K562 (cell line): Measurements from ENCODE around the gene PAXIP1. TPM values are rescaled to one million over a fixed set of nuclear protein-coding genes. Genes with fewer than 3 reads are reported as not detected.
A peak's percentile ranks its signal among the peaks of the same experiment; 100 is the strongest.

Source experiments
- ATAC-seq: fragments of 200-7000 bp; cut with Tn5 transposase; 3 replicates; pipeline ENCODE4 v1.9.1; 2020; ENCODE audit warnings: moderate library complexity
- BruUV-seq: library from RNA; stranded (reverse); fragments of 400-500 nt; replicated peaks from 2 replicates; lab custom pipeline; 2021; lab: Mats Ljungman, UMichigan
- CTCF ChIA-PET: fragments of 300-600 bp; formaldehyde crosslinking; extraction: SDS; loops from one replicate; lab custom pipeline; 2021; ENCODE audit warnings: low intra/inter-chr PET ratio; lab: Yijun Ruan, JAX
- POLR2A ChIA-PET: fragments of 300-600, 350-650 bp; sonication (Branson Sonifier 250); formaldehyde crosslinking; extraction: SDS; loops from one replicate; lab custom pipeline; 2021; ENCODE audit warnings: antibody characterized with exemption, inconsistent platforms; lab: Yijun Ruan, JAX
- DNase-seq, 4 experiments: peaks; one replicate each; pipeline versions ENCODE4 v3.0.0 to v3.0.0-alpha.2; 2011 to 2018; ENCODE audit warnings: low spot score in 3 of 4, mixed read lengths in 3 of 4; ENCODE audit errors: extremely low read depth in 1 of 4
- FAIRE-seq: peaks from 2 replicates; lab custom pipeline; 2011; peaks lifted over from hg19 to GRCh38; lab: Jason Lieb, UNC
- H2AFZ ChIP-seq: 2 replicates; pipeline ENCODE4 v1.6.0; 2011; ENCODE audit warnings: low read depth, low read length, control low read depth, inconsistent platforms
- H3K27ac ChIP-seq: fragments of 200-600 bp; 3 replicates; pipeline ENCODE4 v1.8.0; 2011; ENCODE audit warnings: low read depth, mild to moderate bottlenecking, control low read depth, inconsistent platforms, low read length, moderate library complexity, mixed read lengths; ENCODE audit errors: extremely low read depth
- H3K27me3 ChIP-seq, 2 experiments: fragments of 300-600 bp in 1 of 2; 2 replicates in 1 of 2; 3 replicates in 1 of 2; pipeline versions ENCODE4 v1.6.0 to v1.8.0; 2011; ENCODE audit warnings: inconsistent platforms in 2 of 2, low read length in 2 of 2, mild to moderate bottlenecking in 1 of 2, mixed read lengths in 1 of 2, moderate library complexity in 1 of 2; ENCODE audit not compliant: control insufficient read depth in 2 of 2, insufficient read depth in 2 of 2
- H3K36me3 ChIP-seq: fragments of 300-600 bp; 3 replicates; pipeline ENCODE4 v1.8.0; 2011; ENCODE audit warnings: mild to moderate bottlenecking, low read length, inconsistent platforms; ENCODE audit not compliant: control insufficient read depth, insufficient read depth
- H3K4me1 ChIP-seq, 2 experiments: fragments of 200-600 bp in 1 of 2; replicated peaks in 1 of 2; 2 replicates in 1 of 2; 3 replicates in 1 of 2; pipeline versions ENCODE4 v1.5.1 to v1.8.0; 2011; ENCODE audit warnings: inconsistent platforms in 2 of 2, low read length in 2 of 2, mild to moderate bottlenecking in 1 of 2, mixed read lengths in 1 of 2, moderate library complexity in 1 of 2; ENCODE audit not compliant: control insufficient read depth in 2 of 2, insufficient read depth in 2 of 2
- H3K4me2 ChIP-seq: 2 replicates; pipeline ENCODE4 v1.6.1; 2011; ENCODE audit warnings: low read length, control low read depth, inconsistent platforms, mixed read lengths; ENCODE audit not compliant: insufficient read depth
- H3K4me3 ChIP-seq: fragments of 200-600 bp; sonication (generic), shearing (Covaris generic); 2 replicates; pipeline ENCODE4 v1.5.1; 2016; ENCODE audit warnings: control low read depth, inconsistent platforms
- H3K79me2 ChIP-seq: fragments of 200-600 bp; 3 replicates; pipeline ENCODE4 v1.8.0; 2011; ENCODE audit warnings: low read length, inconsistent platforms; ENCODE audit not compliant: control insufficient read depth, insufficient read depth
- H3K9ac ChIP-seq, 2 experiments: 2 replicates each; pipeline versions ENCODE4 v1.6.0 to v1.6.1; 2011; ENCODE audit warnings: low read depth in 2 of 2, low read length in 2 of 2, control low read depth in 1 of 2, inconsistent platforms in 1 of 2, mild to moderate bottlenecking in 1 of 2, mixed read lengths in 1 of 2; ENCODE audit not compliant: insufficient read depth in 1 of 2
- H3K9me1 ChIP-seq: one replicate; pipeline ENCODE4 v1.6.0; 2011; ENCODE audit warnings: inconsistent platforms, mild to moderate bottlenecking, low read length, moderate library complexity; ENCODE audit not compliant: control insufficient read depth, insufficient read depth
- H3K9me3 ChIP-seq: replicated peaks from 2 replicates; pipeline ENCODE4 v1.5.1; 2011; ENCODE audit warnings: low read depth, low read length, inconsistent platforms; ENCODE audit not compliant: control insufficient read depth, insufficient read depth
- H4K20me1 ChIP-seq: replicated peaks from 2 replicates; pipeline ENCODE4 v1.6.1; 2011; ENCODE audit warnings: low read length, inconsistent platforms, mixed read lengths; ENCODE audit not compliant: control insufficient read depth, insufficient read depth
- ARID3B ChIP-seq: fragments of 250-450 bp; sonication (Bioruptor Pico); IDR thresholded peaks from 2 replicates; pipeline ENCODE4 v1.4.0; 2020; ENCODE audit warnings: borderline replicate concordance
- CBX2 ChIP-seq: fragments of 200-600 bp; sonication (generic); IDR thresholded peaks from one replicate; pipeline ENCODE4 v1.6.1; 2012; ENCODE audit warnings: mild to moderate bottlenecking, low read length, inconsistent platforms; ENCODE audit not compliant: insufficient read depth, poor library complexity, severe bottlenecking
- CBX8 ChIP-seq: fragments of 200-600 bp; sonication (generic); IDR thresholded peaks from 2 replicates; pipeline ENCODE4 v1.6.1; 2012; ENCODE audit warnings: borderline replicate concordance, mixed run types, low read depth, mild to moderate bottlenecking, moderate library complexity, mixed read lengths, low read length, control low read depth, inconsistent platforms; ENCODE audit not compliant: poor library complexity, severe bottlenecking; ENCODE audit errors: extremely low read depth
- DLX4 ChIP-seq: fragments of 250-450 bp; sonication (Bioruptor Pico); IDR thresholded peaks from 2 replicates; pipeline ENCODE4 v1.6.1; 2021; ENCODE audit warnings: mild to moderate bottlenecking
- E2F8 ChIP-seq: fragments of 450-650 bp; IDR thresholded peaks from 2 replicates; pipeline ENCODE4 v1.7.1; 2018; ENCODE audit warnings: mild to moderate bottlenecking, low read depth; ENCODE audit not compliant: partially characterized antibody
- HDAC8 ChIP-seq: fragments of 450-650 bp; IDR thresholded peaks from 2 replicates; pipeline ENCODE4 v1.6.1; 2016; ENCODE audit warnings: mild to moderate bottlenecking, missing genetic modification characterization, moderate library complexity, missing compliant biosample characterization
- MED1 ChIP-seq: sonication (generic); formaldehyde crosslinking; IDR thresholded peaks from 2 replicates; pipeline ENCODE4 v1.8.1; 2023; ENCODE audit warnings: missing genetic modification reagents, borderline replicate concordance
- MYNN ChIP-seq, 2 experiments: sonication (generic); formaldehyde crosslinking in 1 of 2; IDR thresholded peaks; 2 replicates each; pipeline versions ENCODE4 v1.5.0 to v1.6.1; 2016 to 2020; ENCODE audit warnings: antibody characterized with exemption in 1 of 2, missing genetic modification reagents in 1 of 2
- RBM15 ChIP-seq: fragments of 200-400 bp; formaldehyde crosslinking; IDR thresholded peaks from 2 replicates; pipeline ENCODE4 v1.6.1; 2018; ENCODE audit warnings: mild to moderate bottlenecking, low read length, moderate library complexity; ENCODE audit not compliant: insufficient read depth
- STAT5B ChIP-seq: fragments of 250-450 bp; sonication (Bioruptor Pico); IDR thresholded peaks from 2 replicates; pipeline ENCODE4 v1.8.0; 2021; ENCODE audit warnings: mild to moderate bottlenecking, inconsistent platforms
- TCF7L2 ChIP-seq: fragments of 150-350 bp; IDR thresholded peaks from 2 replicates; pipeline ENCODE4 v1.6.1; 2016; ENCODE audit warnings: low read depth, mild to moderate bottlenecking, low read length, moderate library complexity
- ZC3H8 ChIP-seq: fragments of 450-650 bp; IDR thresholded peaks from 2 replicates; pipeline ENCODE4 v1.6.1; 2017
- ZNF121 ChIP-seq: sonication (generic); formaldehyde crosslinking; conservative IDR thresholded peaks from 2 replicates; pipeline ENCODE4 v1.8.0; 2022; ENCODE audit warnings: missing genetic modification reagents
- ZNF165 ChIP-seq: fragments of 250-450 bp; sonication (Bioruptor Pico); IDR thresholded peaks from 2 replicates; pipeline ENCODE4 v1.4.0; 2020; ENCODE audit warnings: borderline replicate concordance
- ZNF282 ChIP-seq: sonication (generic); formaldehyde crosslinking; IDR thresholded peaks from 2 replicates; pipeline ENCODE4 v1.8.1; 2023; ENCODE audit warnings: missing genetic modification reagents
- WGBS: fragments of 100-300 bp; shearing (Covaris generic); methylation state at CpG from one replicate; pipeline ENCODE4 v1.1.6; 2016; ENCODE audit warnings: low coverage, mixed read lengths; ENCODE audit not compliant: insufficient coverage; ENCODE audit errors: missing lambda C conversion rate; 5-methylcytosine and 5-hydroxymethylcytosine counted together
- in situ Hi-C: fragments of 300-500 bp; cut with MboI; formaldehyde crosslinking; loops from 4 replicates; pipeline ENCODE4 v1.15.0; 2018; ENCODE audit warnings: inconsistent platforms, mixed read lengths
- intact Hi-C: fragments of 100-400 bp; cut with micrococcal nuclease; formaldehyde crosslinking; loops from 2 replicates; pipeline ENCODE4 v1.14.2; 2022
- polyA plus RNA-seq, 8 experiments: library from polyadenylated mRNA; depleted of rRNA in 4 of 8; stranded (reverse) in 5 of 8; unstranded in 3 of 8; fragments of >200 nt; fragmentation: Nextera tagmentation in 2 of 8; fragmentation: Illumina TruSeq in 1 of 8; extraction: Ambion mirVana in 2 of 8; extraction: Trizol in 1 of 8; gene quantifications; 2 replicates each; pipeline versions ENCODE4 v1.2.1 to v1.2.3, GENCODE V29; 2011 to 2014; ENCODE audit warnings: inconsistent platforms in 1 of 8, missing spikeins in 1 of 8
- total RNA-seq, 7 experiments: library from RNA; depleted of rRNA in 6 of 7; stranded (reverse); fragments of >200 nt in 6 of 7; fragmentation: Illumina TruSeq in 2 of 7; extraction: Trizol in 2 of 7; gene quantifications; 2 replicates each; pipeline versions ENCODE4 v1.2.1 to v1.2.3, GENCODE V29; 2011 to 2021; ENCODE audit warnings: low replicate concordance in 1 of 7

PAXIP1 gene
- total and polyA plus RNA-seq, 9 of the 15 experiments (the other 6 are each of a cell fraction or from before 2014, with no cell fraction given), result 9.7 to 37.9 (median 28.4) TPM

GRCh38 chr7:154986200-154986945 lies 16.6 kb downstream of the PAXIP1 start (continued):
- no peak for TF ChIP-seq CBX2
- TF ChIP-seq MYNN (IDR thresholded peaks at IDR 0.05), result no peak
- TF ChIP-seq MYNN (CRISPR knock-in tag; IDR thresholded peaks at IDR 0.05), result no peak

GRCh38 chr7:154985230-154985629 lies 17.7 kb downstream of the PAXIP1 start:
- CTCF ChIA-PET, result no interaction called here
- H3K79me2 ChIP-seq, result peaks cover 3% of the 10 kb centered on the region; the same call in 1 of the 3 replicates

More at GRCh38 chr7:154985230-154985629, 17.7 kb downstream of the PAXIP1 start:
- WGBS, result 83% methylated on average over 6 of the region's 6 CpGs
- intact Hi-C loops (no loop called here), in situ Hi-C loops (no loop called here)
- Histone ChIP-seq H3K27ac (no peak overlapping the region), H3K4me3 (no peak overlapping the region), H3K27me3 (no peaks in the 10 kb centered on the region), H2AFZ (no peak overlapping the region), H3K9me1 (peaks cover 4% of the 10 kb centered on the region), H3K4me1 (no peaks in the 10 kb centered on the region), H4K20me1 (0 out of 2 replicates have a peak, but pooled peaks cover 3% of the 10 kb centered on the region), H3K4me2 (no peak overlapping the region), H3K9ac (0 out of 4 replicates have a peak overlapping the region, but pooled peaks of 1 of the 2 experiments have one; percentile 45), H3K36me3 (peaks cover 74% of the 10 kb centered on the region), H3K9me3 (no peaks in the 10 kb centered on the region)
- DNase-seq, result no peak
- TF ChIP-seq STAT5B (CRISPR knock-in tag) (no peak), MED1 (CRISPR knock-in tag) (no peak), ARID3B (CRISPR knock-in tag) (no peak), E2F8 (no peak), ZNF121 (CRISPR knock-in tag) (no peak), DLX4 (CRISPR knock-in tag) (no peak), ZNF165 (CRISPR knock-in tag) (no peak), ZNF282 (no peak), ZC3H8 (no peak), CBX8 (no peak), HDAC8 (tag) (no peak), RBM15 (no peak), TCF7L2 (no peak)
- peak; percentile 35 for ATAC-seq
- no TSS peak for BruUV-seq
- FAIRE-seq, result no peak
- POLR2A ChIA-PET, result interaction anchor here (0.7 to 1.5 kb wide), 6 partner anchors 8 to 608 kb away, joined by 3 to 4 read pairs (median 3); no protein-coding TSS in a partner anchor
